HL-60 (cell line): Measurements from ENCODE around the gene PSMA3.

Experiments used
- CTCF ChIP-seq: IDR thresholded peaks from one replicate; pipeline ENCODE4 v1.5.1; 2011; ENCODE audit warnings: low read length, control low read depth, inconsistent platforms; ENCODE audit not compliant: insufficient read depth
- POLR2AphosphoS5 ChIP-seq: IDR thresholded peaks from 2 replicates; pipeline ENCODE4 v1.6.1; 2012; ENCODE audit warnings: low read depth
- REST ChIP-seq: IDR thresholded peaks from 2 replicates; pipeline ENCODE4 v1.6.1; 2012; ENCODE audit warnings: low read depth; ENCODE audit not compliant: insufficient replicate concordance

DNA sequence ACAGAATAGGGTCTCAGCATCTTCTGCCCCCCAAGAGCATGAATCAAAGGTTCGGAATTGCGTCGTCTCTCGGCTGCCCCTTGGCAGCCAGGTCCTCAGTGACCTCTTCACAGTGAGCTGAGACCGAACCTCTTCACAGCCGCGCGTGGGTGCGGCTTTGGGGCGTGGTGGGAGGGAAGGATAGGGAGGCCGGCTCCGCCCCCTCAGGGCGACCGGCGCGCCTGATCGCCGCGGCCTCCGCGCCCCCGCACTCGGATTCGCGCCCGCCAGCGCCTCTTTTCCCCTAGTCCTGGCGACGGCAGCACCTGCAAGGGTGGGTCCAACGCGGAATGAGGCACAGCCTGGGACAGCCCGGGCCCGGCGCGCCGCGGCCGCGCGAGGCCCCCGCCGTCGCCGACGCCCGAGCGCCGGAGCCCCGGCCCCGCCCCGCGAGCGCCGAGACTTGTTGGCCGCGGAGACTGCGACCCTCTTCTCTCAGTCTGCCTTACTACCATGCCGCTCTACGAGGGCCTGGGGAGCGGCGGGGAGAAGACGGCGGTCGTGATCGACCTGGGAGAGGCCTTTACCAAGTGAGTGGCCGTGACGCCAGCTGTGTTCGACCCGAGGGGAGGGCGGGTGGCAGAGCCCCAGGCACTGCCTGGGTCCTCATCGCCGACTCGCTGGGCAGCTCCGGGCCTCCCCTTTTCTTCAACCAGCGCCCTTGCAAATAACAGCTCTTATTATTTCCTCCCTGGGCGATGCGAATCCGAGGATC lies 44.7 kb upstream of the PSMA3 start, which contains the start of gene ACTR10:
- TF ChIP-seq POLR2AphosphoS5 (peak; percentile 24; the same call in 1 of the 2 replicates), CTCF (no peak), REST (no peak)
